ENCODE results near the gene ALX4. TPM values are rescaled to one million over a fixed set of nuclear protein-coding genes. Genes with fewer than 3 reads are reported as not detected.

Gene ALX4
- total RNA-seq, 4 donors from 2014 or later = not detected

DNA sequence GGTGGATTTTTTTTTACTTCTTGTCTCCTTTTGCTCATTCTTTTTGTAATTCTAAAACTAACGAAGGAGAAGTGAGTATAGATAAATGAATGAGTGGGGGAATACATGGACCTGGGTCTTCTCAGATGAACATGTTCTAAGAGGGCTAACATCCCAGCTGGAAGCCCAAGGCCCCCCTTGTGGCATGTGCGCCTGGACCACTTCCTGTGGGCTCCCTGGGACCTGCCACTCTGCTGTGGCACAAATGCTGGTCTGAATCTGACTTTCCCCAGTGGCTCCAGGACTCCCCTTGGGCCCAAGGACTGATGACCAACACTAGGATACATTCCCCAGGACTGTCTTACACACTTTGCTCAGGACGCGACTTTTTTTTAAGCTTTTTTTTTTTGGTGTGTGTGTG lies 32.7 kb upstream of the ALX4 start:
- no peak overlapping the region for H3K4me3 ChIP-seq
- 73 to 85% methylated on average over 2 to 4 of the region's 4 CpGs for WGBS, 2 donors (ENCODE audit: low coverage in 1 of 2)

GRCh38 chr11:44340656-44341055 lies 30.7 kb upstream of the ALX4 start:
- intact Hi-C loops (cut with DNase I; ENCODE audit: low total_unique reads) = no loop called here
- in situ Hi-C loops (cut with MboI; ENCODE audit: low pct_ligation_motif_present in 1 of 4, low pct_unique_long_range_greater_than_20kb in 1 of 4, low sequenced_read_pairs in 3 of 4) = no loop called here
- TF ChIP-seq POLR2A (IDR thresholded peaks at IDR 0.05) (no peak), EP300 (IDR thresholded peaks at IDR 0.05; ENCODE audit: low read depth) (no peak), POLR2AphosphoS5 (IDR thresholded peaks at IDR 0.05) (no peak)
- TF ChIP-seq, protein P1, sequence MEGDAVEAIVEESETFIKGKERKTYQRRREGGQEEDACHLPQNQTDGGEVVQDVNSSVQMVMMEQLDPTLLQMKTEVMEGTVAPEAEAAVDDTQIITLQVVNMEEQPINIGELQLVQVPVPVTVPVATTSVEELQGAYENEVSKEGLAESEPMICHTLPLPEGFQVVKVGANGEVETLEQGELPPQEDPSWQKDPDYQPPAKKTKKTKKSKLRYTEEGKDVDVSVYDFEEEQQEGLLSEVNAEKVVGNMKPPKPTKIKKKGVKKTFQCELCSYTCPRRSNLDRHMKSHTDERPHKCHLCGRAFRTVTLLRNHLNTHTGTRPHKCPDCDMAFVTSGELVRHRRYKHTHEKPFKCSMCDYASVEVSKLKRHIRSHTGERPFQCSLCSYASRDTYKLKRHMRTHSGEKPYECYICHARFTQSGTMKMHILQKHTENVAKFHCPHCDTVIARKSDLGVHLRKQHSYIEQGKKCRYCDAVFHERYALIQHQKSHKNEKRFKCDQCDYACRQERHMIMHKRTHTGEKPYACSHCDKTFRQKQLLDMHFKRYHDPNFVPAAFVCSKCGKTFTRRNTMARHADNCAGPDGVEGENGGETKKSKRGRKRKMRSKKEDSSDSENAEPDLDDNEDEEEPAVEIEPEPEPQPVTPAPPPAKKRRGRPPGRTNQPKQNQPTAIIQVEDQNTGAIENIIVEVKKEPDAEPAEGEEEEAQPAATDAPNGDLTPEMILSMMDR (IDR thresholded peaks at IDR 0.05) = no peak
- Histone ChIP-seq H3K9me3 (no peaks in the 10 kb centered on the region), H3K4me1 (no peaks in the 10 kb centered on the region), H3K27me3 (peaks cover 48% of the 10 kb centered on the region), H3K27ac (no peak overlapping the region), H3K4me3 (no peak overlapping the region), H3K36me3 (no peaks in the 10 kb centered on the region)
- no peak for DNase-seq
- WGBS, 2 donors (ENCODE audit: low coverage in 1 of 2) = 74% methylated on average over 5 of the region's 5 CpGs; no CpG with 5 or more reads in 1 of the 2 donors

More for the DNA sequence above, 32.7 kb upstream of the ALX4 start:
- no peaks in the 10 kb centered on the region for H3K36me3 ChIP-seq
- no peaks in the 10 kb centered on the region for H3K4me1 ChIP-seq
- intact Hi-C loops (cut with DNase I; ENCODE audit: low total_unique reads) (no loop called here), in situ Hi-C loops (cut with MboI; ENCODE audit: low pct_ligation_motif_present in 1 of 4, low pct_unique_long_range_greater_than_20kb in 1 of 4, low sequenced_read_pairs in 3 of 4) (no loop called here)
- H3K27me3 ChIP-seq = peaks cover 29% of the 10 kb centered on the region
- H3K27ac ChIP-seq = no peak overlapping the region
- no peaks in the 10 kb centered on the region for H3K9me3 ChIP-seq
- no peak for DNase-seq
- TF ChIP-seq EP300 (IDR thresholded peaks at IDR 0.05; ENCODE audit: low read depth) (no peak), POLR2AphosphoS5 (IDR thresholded peaks at IDR 0.05) (no peak), POLR2A (IDR thresholded peaks at IDR 0.05) (no peak)
- TF ChIP-seq, protein P1 (IDR thresholded peaks at IDR 0.05) = no peak

DNA sequence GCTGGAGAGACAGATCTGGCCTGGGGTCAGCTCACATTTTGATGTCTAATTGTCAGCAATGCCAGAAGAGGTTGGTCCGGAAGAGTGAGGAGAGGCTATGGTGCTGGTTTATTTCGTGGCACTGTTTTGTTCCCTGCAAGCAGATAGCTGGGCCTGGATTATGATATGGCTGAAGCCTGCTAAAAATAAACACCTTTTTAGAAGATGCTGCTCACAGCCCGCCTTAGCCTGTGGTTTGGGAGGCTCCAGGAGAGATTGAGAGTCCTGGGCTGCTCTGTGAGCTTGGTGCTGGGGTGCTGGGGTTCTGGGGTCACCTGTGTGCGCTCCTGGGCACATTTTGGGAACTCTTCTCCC lies 29.6 kb upstream of the ALX4 start:
- no peaks in the 10 kb centered on the region for H3K4me1 ChIP-seq
- WGBS, 2 donors (ENCODE audit: low coverage in 1 of 2) = 77% methylated on average over 4 of the region's 4 CpGs; no CpG with 5 or more reads in 1 of the 2 donors
- intact Hi-C loops (cut with DNase I; ENCODE audit: low total_unique reads) (no loop called here), in situ Hi-C loops (cut with MboI; ENCODE audit: low pct_ligation_motif_present in 1 of 4, low pct_unique_long_range_greater_than_20kb in 1 of 4, low sequenced_read_pairs in 3 of 4) (no loop called here)
- peaks cover 60% of the 10 kb centered on the region for H3K27me3 ChIP-seq
- no peak overlapping the region for H3K4me3 ChIP-seq
- DNase-seq = no peak
- H3K27ac ChIP-seq = no peak overlapping the region
- H3K9me3 ChIP-seq = no peaks in the 10 kb centered on the region
- H3K36me3 ChIP-seq = no peaks in the 10 kb centered on the region
- TF ChIP-seq, protein P1 (IDR thresholded peaks at IDR 0.05) = no peak
- no peak for TF ChIP-seq POLR2AphosphoS5 (IDR thresholded peaks at IDR 0.05)

GRCh38 chr11:44338698-44339529 lies 29.0 kb upstream of the ALX4 start:
- TF ChIP-seq POLR2A (IDR thresholded peaks at IDR 0.05) (no peak), POLR2AphosphoS5 (IDR thresholded peaks at IDR 0.05) (no peak), EP300 (IDR thresholded peaks at IDR 0.05; ENCODE audit: low read depth) (no peak)
- TF ChIP-seq, protein P1 (IDR thresholded peaks at IDR 0.05) = no peak
- Histone ChIP-seq H3K27ac (no peak overlapping the region), H3K4me3 (no peak overlapping the region), H3K27me3 (peaks cover 66% of the 10 kb centered on the region), H3K36me3 (no peaks in the 10 kb centered on the region), H3K4me1 (no peaks in the 10 kb centered on the region), H3K9me3 (no peaks in the 10 kb centered on the region)
- no peak for DNase-seq
- in situ Hi-C loops (cut with MboI; ENCODE audit: low pct_ligation_motif_present in 1 of 4, low pct_unique_long_range_greater_than_20kb in 1 of 4, low sequenced_read_pairs in 3 of 4) = no loop called here
- WGBS, 2 donors (ENCODE audit: low coverage in 1 of 2) = 60 to 61% methylated on average over 3 to 16 of the region's 16 CpGs
- intact Hi-C loops (cut with DNase I; ENCODE audit: low total_unique reads) = no loop called here
